HepG2 (cell line): ENCODE data around the gene TBC1D16. TPM values are rescaled to one million over a fixed set of nuclear protein-coding genes. Genes with fewer than 3 reads are reported as not detected.

ENCODE experiments used
- BHLHE40 ChIP-seq: IDR thresholded peaks from 2 replicates; pipeline ENCODE4 v1.6.1; 2011; ENCODE audit warnings: low read length, improper control_type of control experiment
- FOXK2 ChIP-seq: fragments of 450-650 bp; IDR thresholded peaks from 2 replicates; pipeline ENCODE4 v1.6.1; 2016
- GABPA ChIP-seq, 2 experiments: IDR thresholded peaks; 2 replicates each; pipeline ENCODE4 v1.6.1; 2011 to 2016; ENCODE audit warnings: low read depth in 2 of 2, low read length in 1 of 2, missing biosample characterization in 1 of 2, missing genetic modification characterization in 1 of 2
- GPN1 ChIP-seq: sonication (generic); formaldehyde crosslinking; IDR thresholded peaks from 2 replicates; pipeline ENCODE4 v1.5.1; 2020; ENCODE audit warnings: missing genetic modification reagents, borderline replicate concordance
- HES4 ChIP-seq: sonication (generic); formaldehyde crosslinking; IDR thresholded peaks from 2 replicates; pipeline ENCODE4 v1.9.0; 2021; ENCODE audit warnings: mild to moderate bottlenecking, missing genetic modification reagents, borderline replicate concordance
- KLF13 ChIP-seq: sonication (generic); formaldehyde crosslinking; IDR thresholded peaks from 2 replicates; pipeline ENCODE4 v1.4.0; 2020; ENCODE audit warnings: mild to moderate bottlenecking, missing genetic modification reagents
- NR2F2 ChIP-seq: IDR thresholded peaks from 2 replicates; pipeline ENCODE4 v1.6.1; 2012; ENCODE audit warnings: low read depth, inconsistent platforms, borderline replicate concordance
- RELA ChIP-seq: sonication (generic); formaldehyde crosslinking; IDR thresholded peaks from 2 replicates; pipeline ENCODE4 v1.4.0; 2020; ENCODE audit warnings: missing genetic modification reagents
- SRY ChIP-seq: sonication (generic); formaldehyde crosslinking; IDR thresholded peaks from 2 replicates; pipeline ENCODE4 v1.8.0; 2022; ENCODE audit warnings: mild to moderate bottlenecking, missing genetic modification reagents
- TEAD3 ChIP-seq: optimal IDR thresholded peaks from 2 replicates; pipeline ENCODE3; 2016; ENCODE audit warnings: borderline replicate concordance
- ZC3H13 ChIP-seq: sonication (generic); formaldehyde crosslinking; IDR thresholded peaks from 2 replicates; pipeline ENCODE4 v1.8.1; 2023; ENCODE audit warnings: mild to moderate bottlenecking, missing genetic modification reagents, moderate library complexity
- polyA plus RNA-seq, 8 experiments: library from polyadenylated mRNA; depleted of rRNA in 3 of 8; stranded (reverse) in 7 of 8; unstranded in 1 of 8; fragments of >200 nt; fragmentation: Illumina TruSeq in 4 of 8; extraction: Trizol in 4 of 8; gene quantifications; 2 replicates each; pipeline versions ENCODE4 v1.2.1 to v1.2.3, GENCODE V29; 2011 to 2016; ENCODE audit warnings: low read depth in 4 of 8, missing spikeins in 1 of 8, mixed read lengths in 1 of 8; ENCODE audit not compliant: insufficient read depth in 1 of 8
- total RNA-seq, 5 experiments: library from RNA; depleted of rRNA; stranded (reverse); fragments of >200 nt; fragmentation: Illumina TruSeq; extraction: Trizol; gene quantifications; 2 replicates each; pipeline ENCODE4 v1.2.3, GENCODE V29; 2016; ENCODE audit warnings: low read depth in 1 of 5
- TF ChIP-seq, protein P1 (sequence below): IDR thresholded peaks from 2 replicates; pipeline ENCODE4 v1.6.1; 2016; ENCODE audit warnings: missing compliant biosample characterization, missing genetic modification reagents, borderline replicate concordance
- TF ChIP-seq, protein P2 (sequence below): sonication (generic); formaldehyde crosslinking; IDR thresholded peaks from 2 replicates; pipeline ENCODE4 v1.5.0; 2020; ENCODE audit warnings: missing genetic modification reagents
- TF ChIP-seq, protein P3 (sequence below): sonication (generic); formaldehyde crosslinking; IDR thresholded peaks from 2 replicates; pipeline ENCODE4 v1.4.0; 2020; ENCODE audit warnings: missing genetic modification reagents, borderline replicate concordance
- TF ChIP-seq, protein P4 (sequence below): IDR thresholded peaks from 2 replicates; pipeline ENCODE4 v1.6.1; 2016; ENCODE audit warnings: low read depth, missing genetic modification reagents, missing compliant biosample characterization
- TF ChIP-seq, protein P5 (sequence below): sonication (generic); formaldehyde crosslinking; IDR thresholded peaks from 2 replicates; pipeline ENCODE4 v1.5.0; 2020; ENCODE audit warnings: missing genetic modification reagents, mild to moderate bottlenecking, borderline replicate concordance

The TBC1D16 gene
- total and polyA plus RNA-seq, 2 of the 13 experiments (the other 11 are each of a cell fraction or from before 2014, with no cell fraction given) = 14.9 to 24.9 TPM

DNA sequence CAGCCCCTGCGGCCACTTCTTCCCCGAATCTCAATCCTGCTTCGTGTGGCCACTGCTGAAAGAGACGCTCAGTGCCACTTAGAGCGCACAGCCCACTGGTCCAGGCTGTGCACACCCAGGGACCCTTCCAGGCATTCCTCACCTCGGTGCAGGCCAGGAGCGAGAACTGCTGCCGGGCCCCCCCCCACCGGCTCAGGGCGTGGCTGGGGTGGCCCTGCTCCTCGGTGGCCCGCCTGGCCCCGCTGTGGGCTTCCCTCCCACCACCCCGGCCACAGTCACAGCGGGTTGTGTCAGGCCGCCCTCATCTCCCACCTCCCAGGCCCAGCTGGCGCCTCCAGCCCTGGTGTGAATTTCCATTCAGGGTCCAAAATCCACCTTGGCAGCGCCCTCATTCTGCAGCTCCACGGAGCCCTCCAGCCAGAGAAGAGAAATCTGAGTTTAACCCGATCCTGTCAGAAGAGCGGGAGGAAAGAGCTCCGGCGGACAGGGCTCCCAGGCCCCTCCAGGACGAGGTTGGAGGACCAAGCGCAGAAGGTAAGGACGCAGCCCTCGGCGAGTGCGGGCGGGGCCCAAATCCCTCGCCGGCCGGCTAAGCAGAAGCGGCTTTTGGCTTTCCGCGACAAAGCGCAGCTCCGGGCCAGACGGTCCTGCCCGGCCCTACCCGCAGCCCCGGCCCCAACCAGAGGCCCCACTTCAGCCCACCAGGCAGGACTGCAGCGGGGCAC is 12.0 kb downstream of the TBC1D16 start (continued):
- TF ChIP-seq, protein P1, sequence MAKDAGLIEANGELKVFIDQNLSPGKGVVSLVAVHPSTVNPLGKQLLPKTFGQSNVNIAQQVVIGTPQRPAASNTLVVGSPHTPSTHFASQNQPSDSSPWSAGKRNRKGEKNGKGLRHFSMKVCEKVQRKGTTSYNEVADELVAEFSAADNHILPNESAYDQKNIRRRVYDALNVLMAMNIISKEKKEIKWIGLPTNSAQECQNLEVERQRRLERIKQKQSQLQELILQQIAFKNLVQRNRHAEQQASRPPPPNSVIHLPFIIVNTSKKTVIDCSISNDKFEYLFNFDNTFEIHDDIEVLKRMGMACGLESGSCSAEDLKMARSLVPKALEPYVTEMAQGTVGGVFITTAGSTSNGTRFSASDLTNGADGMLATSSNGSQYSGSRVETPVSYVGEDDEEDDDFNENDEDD (CRISPR knock-in tag) = peak; percentile 71; the same call in 1 of the 2 replicates
- TF ChIP-seq TEAD3 (CRISPR knock-in tag) (peak; percentile 49), GABPA (IDR thresholded peaks at IDR 0.05; ENCODE audit: low read depth, low read length) (no peak), GABPA (CRISPR knock-in tag; IDR thresholded peaks at IDR 0.05; ENCODE audit: low read depth) (no peak), FOXK2 (no peak), SRY (CRISPR knock-in tag) (0 out of 2 replicates have a peak, but pooled peaks have one; percentile 36), ZC3H13 (CRISPR knock-in tag) (peak; percentile 16; the same call in 1 of the 2 replicates), NR2F2 (peak; percentile 10; the same call in 1 of the 2 replicates), GPN1 (no peak), KLF13 (CRISPR knock-in tag) (no peak), HES4 (CRISPR knock-in tag) (peak; percentile 54; the same call in 1 of the 2 replicates), BHLHE40 (no peak), RELA (CRISPR knock-in tag) (no peak; the same call in 1 of the 2 replicates)
- TF ChIP-seq, protein P2, sequence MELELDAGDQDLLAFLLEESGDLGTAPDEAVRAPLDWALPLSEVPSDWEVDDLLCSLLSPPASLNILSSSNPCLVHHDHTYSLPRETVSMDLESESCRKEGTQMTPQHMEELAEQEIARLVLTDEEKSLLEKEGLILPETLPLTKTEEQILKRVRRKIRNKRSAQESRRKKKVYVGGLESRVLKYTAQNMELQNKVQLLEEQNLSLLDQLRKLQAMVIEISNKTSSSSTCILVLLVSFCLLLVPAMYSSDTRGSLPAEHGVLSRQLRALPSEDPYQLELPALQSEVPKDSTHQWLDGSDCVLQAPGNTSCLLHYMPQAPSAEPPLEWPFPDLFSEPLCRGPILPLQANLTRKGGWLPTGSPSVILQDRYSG = no peak
- TF ChIP-seq, protein P3, sequence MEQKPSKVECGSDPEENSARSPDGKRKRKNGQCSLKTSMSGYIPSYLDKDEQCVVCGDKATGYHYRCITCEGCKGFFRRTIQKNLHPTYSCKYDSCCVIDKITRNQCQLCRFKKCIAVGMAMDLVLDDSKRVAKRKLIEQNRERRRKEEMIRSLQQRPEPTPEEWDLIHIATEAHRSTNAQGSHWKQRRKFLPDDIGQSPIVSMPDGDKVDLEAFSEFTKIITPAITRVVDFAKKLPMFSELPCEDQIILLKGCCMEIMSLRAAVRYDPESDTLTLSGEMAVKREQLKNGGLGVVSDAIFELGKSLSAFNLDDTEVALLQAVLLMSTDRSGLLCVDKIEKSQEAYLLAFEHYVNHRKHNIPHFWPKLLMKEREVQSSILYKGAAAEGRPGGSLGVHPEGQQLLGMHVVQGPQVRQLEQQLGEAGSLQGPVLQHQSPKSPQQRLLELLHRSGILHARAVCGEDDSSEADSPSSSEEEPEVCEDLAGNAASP (CRISPR knock-in tag) = peak; percentile 77
- TF ChIP-seq, protein P4, sequence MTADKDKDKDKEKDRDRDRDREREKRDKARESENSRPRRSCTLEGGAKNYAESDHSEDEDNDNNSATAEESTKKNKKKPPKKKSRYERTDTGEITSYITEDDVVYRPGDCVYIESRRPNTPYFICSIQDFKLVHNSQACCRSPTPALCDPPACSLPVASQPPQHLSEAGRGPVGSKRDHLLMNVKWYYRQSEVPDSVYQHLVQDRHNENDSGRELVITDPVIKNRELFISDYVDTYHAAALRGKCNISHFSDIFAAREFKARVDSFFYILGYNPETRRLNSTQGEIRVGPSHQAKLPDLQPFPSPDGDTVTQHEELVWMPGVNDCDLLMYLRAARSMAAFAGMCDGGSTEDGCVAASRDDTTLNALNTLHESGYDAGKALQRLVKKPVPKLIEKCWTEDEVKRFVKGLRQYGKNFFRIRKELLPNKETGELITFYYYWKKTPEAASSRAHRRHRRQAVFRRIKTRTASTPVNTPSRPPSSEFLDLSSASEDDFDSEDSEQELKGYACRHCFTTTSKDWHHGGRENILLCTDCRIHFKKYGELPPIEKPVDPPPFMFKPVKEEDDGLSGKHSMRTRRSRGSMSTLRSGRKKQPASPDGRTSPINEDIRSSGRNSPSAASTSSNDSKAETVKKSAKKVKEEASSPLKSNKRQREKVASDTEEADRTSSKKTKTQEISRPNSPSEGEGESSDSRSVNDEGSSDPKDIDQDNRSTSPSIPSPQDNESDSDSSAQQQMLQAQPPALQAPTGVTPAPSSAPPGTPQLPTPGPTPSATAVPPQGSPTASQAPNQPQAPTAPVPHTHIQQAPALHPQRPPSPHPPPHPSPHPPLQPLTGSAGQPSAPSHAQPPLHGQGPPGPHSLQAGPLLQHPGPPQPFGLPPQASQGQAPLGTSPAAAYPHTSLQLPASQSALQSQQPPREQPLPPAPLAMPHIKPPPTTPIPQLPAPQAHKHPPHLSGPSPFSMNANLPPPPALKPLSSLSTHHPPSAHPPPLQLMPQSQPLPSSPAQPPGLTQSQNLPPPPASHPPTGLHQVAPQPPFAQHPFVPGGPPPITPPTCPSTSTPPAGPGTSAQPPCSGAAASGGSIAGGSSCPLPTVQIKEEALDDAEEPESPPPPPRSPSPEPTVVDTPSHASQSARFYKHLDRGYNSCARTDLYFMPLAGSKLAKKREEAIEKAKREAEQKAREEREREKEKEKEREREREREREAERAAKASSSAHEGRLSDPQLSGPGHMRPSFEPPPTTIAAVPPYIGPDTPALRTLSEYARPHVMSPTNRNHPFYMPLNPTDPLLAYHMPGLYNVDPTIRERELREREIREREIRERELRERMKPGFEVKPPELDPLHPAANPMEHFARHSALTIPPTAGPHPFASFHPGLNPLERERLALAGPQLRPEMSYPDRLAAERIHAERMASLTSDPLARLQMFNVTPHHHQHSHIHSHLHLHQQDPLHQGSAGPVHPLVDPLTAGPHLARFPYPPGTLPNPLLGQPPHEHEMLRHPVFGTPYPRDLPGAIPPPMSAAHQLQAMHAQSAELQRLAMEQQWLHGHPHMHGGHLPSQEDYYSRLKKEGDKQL (CRISPR knock-in tag) = peak; percentile 51; the same call in 1 of the 2 replicates
- TF ChIP-seq, protein P5, sequence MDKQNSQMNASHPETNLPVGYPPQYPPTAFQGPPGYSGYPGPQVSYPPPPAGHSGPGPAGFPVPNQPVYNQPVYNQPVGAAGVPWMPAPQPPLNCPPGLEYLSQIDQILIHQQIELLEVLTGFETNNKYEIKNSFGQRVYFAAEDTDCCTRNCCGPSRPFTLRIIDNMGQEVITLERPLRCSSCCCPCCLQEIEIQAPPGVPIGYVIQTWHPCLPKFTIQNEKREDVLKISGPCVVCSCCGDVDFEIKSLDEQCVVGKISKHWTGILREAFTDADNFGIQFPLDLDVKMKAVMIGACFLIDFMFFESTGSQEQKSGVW (CRISPR knock-in tag) = no peak
